ENCODE measurements around the gene TMEM242. TPM values are rescaled to one million over a fixed set of nuclear protein-coding genes. Genes with fewer than 3 reads are reported as not detected.
A peak's percentile ranks its signal among the peaks of the same experiment; 100 is the strongest.

TMEM242 gene
- total and polyA plus RNA-seq, 2 of the 13 experiments (the other 11 are each of a cell fraction or from before 2014, with no cell fraction given) = 5.6 to 11.1 TPM

- TF ChIP-seq ZNF800 (CRISPR knock-in tag; IDR thresholded peaks at IDR 0.05) = peak; percentile 31; the same call in 1 of the 2 replicates
- TF ChIP-seq HMGXB4 (CRISPR knock-in tag; IDR thresholded peaks at IDR 0.05; ENCODE audit: borderline replicate concordance in 1 of 2, low read depth in 1 of 2) = peak in 1 of 2 experiments; percentile 61; a peak in 1 of 4 replicates
- TF ChIP-seq PHF21A (CRISPR knock-in tag; IDR thresholded peaks at IDR 0.05) = 0 out of 2 replicates have a peak, but pooled peaks have one; percentile 2
- TF ChIP-seq ZBTB37 (CRISPR knock-in tag; IDR thresholded peaks at IDR 0.05) = no peak; the same call in 1 of the 2 replicates
- TF ChIP-seq TAF15 (IDR thresholded peaks at IDR 0.05; ENCODE audit: low read depth, low read length, poor library complexity, severe bottlenecking) = no peak
- 0 out of 2 replicates have a peak, but pooled peaks have one; percentile 5 for TF ChIP-seq ARID5B (CRISPR knock-in tag; IDR thresholded peaks at IDR 0.05)
- peak; percentile 39; the same call in 1 of the 2 replicates for TF ChIP-seq ZFP91 (CRISPR knock-in tag; IDR thresholded peaks at IDR 0.05; ENCODE audit: borderline replicate concordance)
- no peak for TF ChIP-seq MLXIP (CRISPR knock-in tag; IDR thresholded peaks at IDR 0.05; ENCODE audit: borderline replicate concordance)
These were observed 614 bp upstream of the TMEM242 start (continued) for GRCh38 chr6:157323966-157324300.
